ENCODE measurements around the gene CHCHD4. TPM values are rescaled to one million over a fixed set of nuclear protein-coding genes. Genes with fewer than 3 reads are reported as not detected.

The CHCHD4 gene
- polyA plus RNA-seq, 1 of the 3 experiments (the other 2 are of a cell fraction): 15.4 TPM

GRCh38 chr3:14152963-14153355, 28.3 kb upstream of the CHCHD4 start:
- TF ChIP-seq MAX (IDR thresholded peaks at IDR 0.05; ENCODE audit: low read depth) (no peak), EZH2phosphoT487 (IDR thresholded peaks at IDR 0.05; ENCODE audit: borderline replicate concordance, low read depth) (no peak), TAF1 (IDR thresholded peaks at IDR 0.05; ENCODE audit: borderline replicate concordance, low read depth, low read length) (no peak)
- ChIA-PET CTCF (interaction anchor here (1.0 to 2.1 kb wide), 5 partner anchors 15 to 256 kb away, joined by 3 to 5 read pairs (median 4); partner anchors contain the start of genes CHCHD4 and TMEM43), POLR2A (no interaction called here)
- Histone ChIP-seq H3K9me3 (no peaks in the 10 kb centered on the region), H3K36me3 (replicated peaks in 1 of 2; ENCODE audit: control insufficient read depth in 1 of 2, insufficient read depth in 2 of 2, low read length in 1 of 2) (peaks cover 51 to 77% of the 10 kb centered on the region in 2 experiments), H3K27ac (ENCODE audit: low read depth in 2 of 2, low read length in 1 of 2) (no peak overlapping the region), H3K9ac (no peak overlapping the region), H3K4me2 (no peak overlapping the region), H4K20me1 (ENCODE audit: insufficient read depth) (0 out of 2 replicates have a peak, but pooled peaks cover 9% of the 10 kb centered on the region), H3K4me1 (ENCODE audit: control insufficient read depth in 1 of 2, insufficient read depth in 2 of 2, low read depth in 1 of 2, low read length in 1 of 2) (peaks cover 0 to 2% of the 10 kb centered on the region in 2 experiments; a peak in 1 of 4 replicates), H3K9me2 (no peaks in the 10 kb centered on the region), H2AFZ (ENCODE audit: low read depth) (no peak overlapping the region), H3F3A (replicated peaks; ENCODE audit: insufficient read depth) (no peaks in the 10 kb centered on the region), H3K4me3 (ENCODE audit: low read depth in 2 of 2, low read length in 1 of 2) (no peak overlapping the region), H3K27me3 (ENCODE audit: insufficient read depth) (no peaks in the 10 kb centered on the region), H3K79me2 (ENCODE audit: insufficient read depth) (peaks cover 38% of the 10 kb centered on the region; the same call in 1 of the 2 replicates)
- WGBS (ENCODE audit: low lambda C conversion rate): 100% methylated on average over 4 of the region's 4 CpGs
- no peak for DNase-seq

- WGBS (ENCODE audit: low lambda C conversion rate): over 99% methylated on average over 9 of the region's 11 CpGs
- no peaks in the 10 kb centered on the region for H3K9me3 ChIP-seq
- no peak overlapping the region for H3K4me3 ChIP-seq (ENCODE audit: low read depth in 2 of 2, low read length in 1 of 2)
- no peaks in the 10 kb centered on the region for H3K27me3 ChIP-seq (ENCODE audit: insufficient read depth)
- TF ChIP-seq CTCF (IDR thresholded peaks at IDR 0.05) (peak; percentile 46), RCOR1 (IDR thresholded peaks at IDR 0.05; ENCODE audit: low read length) (no peak), RAD21 (IDR thresholded peaks at IDR 0.05; ENCODE audit: low read length) (peak; percentile 26; the same call in 1 of the 2 replicates)
- ChIA-PET CTCF (interaction anchor here (1.0 to 2.1 kb wide), 5 partner anchors 15 to 256 kb away, joined by 3 to 5 read pairs (median 4); partner anchors contain the start of genes CHCHD4 and TMEM43), POLR2A (no interaction called here)
- H3K27ac ChIP-seq (ENCODE audit: low read depth in 2 of 2, low read length in 1 of 2): no peak overlapping the region
- H3K79me2 ChIP-seq (ENCODE audit: insufficient read depth): peaks cover 32% of the 10 kb centered on the region; the same call in 1 of the 2 replicates
- peaks cover 0 to 2% of the 10 kb centered on the region in 2 experiments; a peak in 1 of 4 replicates for H3K4me1 ChIP-seq (ENCODE audit: control insufficient read depth in 1 of 2, insufficient read depth in 2 of 2, low read depth in 1 of 2, low read length in 1 of 2)
- no peaks in the 10 kb centered on the region for H3F3A ChIP-seq (replicated peaks; ENCODE audit: insufficient read depth)
- DNase-seq: no peak
- no peak overlapping the region for H2AFZ ChIP-seq (ENCODE audit: low read depth)
- H3K4me2 ChIP-seq: no peak overlapping the region
- 0 out of 2 replicates have a peak, but pooled peaks cover 9% of the 10 kb centered on the region for H4K20me1 ChIP-seq (ENCODE audit: insufficient read depth)
- no peak overlapping the region for H3K9ac ChIP-seq
- H3K9me2 ChIP-seq: no peaks in the 10 kb centered on the region
- peaks cover 47 to 76% of the 10 kb centered on the region in 2 experiments for H3K36me3 ChIP-seq (replicated peaks in 1 of 2; ENCODE audit: control insufficient read depth in 1 of 2, insufficient read depth in 2 of 2, low read length in 1 of 2)
Observed at GRCh38 chr3:14152233-14152962, 27.7 kb upstream of the CHCHD4 start.
